BJ (cell line): ENCODE data around the gene CIDEA. TPM values are rescaled to one million over a fixed set of nuclear protein-coding genes. Genes with fewer than 3 reads are reported as not detected.
A peak's percentile ranks its signal among the peaks of the same experiment; 100 is the strongest.

Experiments used
- CTCF ChIA-PET: fragments of 350-600 bp; formaldehyde crosslinking; extraction: SDS; loops from one replicate; lab custom pipeline; 2021; ENCODE audit warnings: antibody characterized with exemption, inconsistent platforms; lab: Yijun Ruan, JAX
- POLR2A ChIA-PET: fragments of 300-600 bp; sonication (Branson Sonifier 250); formaldehyde crosslinking; extraction: SDS; loops from one replicate; lab custom pipeline; 2021; ENCODE audit warnings: antibody characterized with exemption; lab: Charles Lee
- DNase-seq: peaks from one replicate; pipeline ENCODE4 v3.0.0-alpha.2; 2011; ENCODE audit warnings: low read depth
- H3K27me3 ChIP-seq: 2 replicates; pipeline ENCODE4 v1.6.0; 2011; ENCODE audit warnings: low read length; ENCODE audit not compliant: control insufficient read depth, insufficient read depth
- H3K36me3 ChIP-seq: 2 replicates; pipeline ENCODE4 v1.5.1; 2011; ENCODE audit warnings: low read length; ENCODE audit not compliant: control insufficient read depth, insufficient read depth
- H3K4me3 ChIP-seq: 2 replicates; pipeline ENCODE4 v1.5.1; 2011; ENCODE audit warnings: low read depth, mild to moderate bottlenecking, control low read depth, low read length
- polyA plus RNA-seq: library from polyadenylated mRNA; depleted of rRNA; stranded (reverse); fragments of >200 nt; gene quantifications from 2 replicates; pipeline ENCODE4 v1.2.3, GENCODE V29; 2011
- TF ChIP-seq, protein P1 (sequence below): IDR thresholded peaks from 2 replicates; pipeline ENCODE4 v1.5.1; 2011; ENCODE audit warnings: low read depth, mild to moderate bottlenecking, control low read depth, inconsistent platforms, low read length, moderate library complexity; ENCODE audit not compliant: insufficient read depth

The CIDEA gene
- polyA plus RNA-seq, 1 experiment = not detected

DNA sequence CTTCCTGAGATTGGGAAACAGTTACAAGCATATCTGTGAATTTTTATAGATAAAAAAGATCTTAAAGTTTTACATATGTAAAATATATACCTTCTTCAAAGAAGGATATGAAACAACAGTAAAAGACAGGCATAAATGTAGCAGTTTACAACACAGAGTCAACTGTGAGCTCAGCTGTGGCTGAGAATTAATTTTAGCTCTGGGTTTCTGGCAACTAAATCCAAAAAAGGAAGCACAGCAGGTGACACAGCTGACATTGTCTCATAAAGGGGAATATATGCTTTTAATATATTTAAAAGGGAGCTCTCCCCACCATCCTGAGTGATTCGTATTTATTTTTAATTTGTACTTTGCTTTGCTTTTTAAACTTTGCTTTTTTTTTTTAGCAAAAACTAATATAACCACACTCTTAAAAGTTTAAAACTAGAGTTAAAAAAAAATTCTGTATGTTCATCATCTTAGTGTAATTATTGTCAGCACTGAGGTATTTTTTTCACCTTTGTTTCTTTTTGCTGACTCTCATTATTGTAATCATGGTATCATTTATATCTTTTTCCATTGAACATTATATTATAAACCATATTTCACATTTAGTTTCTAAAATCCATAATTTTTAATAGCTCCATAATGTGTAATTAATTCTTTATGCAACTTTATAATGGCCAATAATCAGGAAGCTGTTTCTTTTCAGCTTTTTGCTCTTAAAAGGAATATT, 60.6 kb downstream of the CIDEA start:
- Histone ChIP-seq H3K4me3 (no peak overlapping the region), H3K36me3 (peaks cover 12% of the 10 kb centered on the region), H3K27me3 (no peaks in the 10 kb centered on the region)
- CTCF ChIA-PET = interaction anchor here (1.1 to 4.3 kb wide), 6 partner anchors 10 to 42 kb away, joined by 3 to 21 read pairs (median 6); no protein-coding TSS in a partner anchor
- POLR2A ChIA-PET = interaction anchor here (0.6 kb wide), 1 partner anchor 606 kb away, joined by 3 read pairs; no protein-coding TSS in a partner anchor
- TF ChIP-seq, protein P1, sequence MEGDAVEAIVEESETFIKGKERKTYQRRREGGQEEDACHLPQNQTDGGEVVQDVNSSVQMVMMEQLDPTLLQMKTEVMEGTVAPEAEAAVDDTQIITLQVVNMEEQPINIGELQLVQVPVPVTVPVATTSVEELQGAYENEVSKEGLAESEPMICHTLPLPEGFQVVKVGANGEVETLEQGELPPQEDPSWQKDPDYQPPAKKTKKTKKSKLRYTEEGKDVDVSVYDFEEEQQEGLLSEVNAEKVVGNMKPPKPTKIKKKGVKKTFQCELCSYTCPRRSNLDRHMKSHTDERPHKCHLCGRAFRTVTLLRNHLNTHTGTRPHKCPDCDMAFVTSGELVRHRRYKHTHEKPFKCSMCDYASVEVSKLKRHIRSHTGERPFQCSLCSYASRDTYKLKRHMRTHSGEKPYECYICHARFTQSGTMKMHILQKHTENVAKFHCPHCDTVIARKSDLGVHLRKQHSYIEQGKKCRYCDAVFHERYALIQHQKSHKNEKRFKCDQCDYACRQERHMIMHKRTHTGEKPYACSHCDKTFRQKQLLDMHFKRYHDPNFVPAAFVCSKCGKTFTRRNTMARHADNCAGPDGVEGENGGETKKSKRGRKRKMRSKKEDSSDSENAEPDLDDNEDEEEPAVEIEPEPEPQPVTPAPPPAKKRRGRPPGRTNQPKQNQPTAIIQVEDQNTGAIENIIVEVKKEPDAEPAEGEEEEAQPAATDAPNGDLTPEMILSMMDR = no peak
- DNase-seq = no peak

DNA sequence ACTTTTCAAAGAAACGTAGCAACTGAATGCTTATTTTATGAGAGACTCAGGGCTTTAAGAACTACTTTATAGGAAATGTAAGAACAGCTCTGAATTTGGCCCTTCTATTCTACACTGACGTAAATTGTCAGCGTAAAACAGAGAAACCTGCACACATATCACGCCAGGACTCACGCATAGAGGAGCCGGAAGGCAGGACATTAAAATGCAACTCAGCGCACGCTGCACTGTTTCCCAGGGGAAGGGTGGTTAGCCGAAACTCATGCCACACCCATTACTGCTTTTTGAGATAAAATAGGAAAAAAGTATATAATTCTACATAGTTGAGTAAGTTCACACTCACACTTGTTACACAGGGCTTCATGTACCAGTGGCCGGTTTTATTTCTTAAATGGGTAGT, 61.3 kb downstream of the CIDEA start:
- CTCF ChIA-PET = interaction anchor here (1.2 to 4.3 kb wide), 3 partner anchors 13 to 43 kb away, joined by 3 to 21 read pairs (median 12); no protein-coding TSS in a partner anchor
- POLR2A ChIA-PET = no interaction called here
- DNase-seq = no peak

DNA sequence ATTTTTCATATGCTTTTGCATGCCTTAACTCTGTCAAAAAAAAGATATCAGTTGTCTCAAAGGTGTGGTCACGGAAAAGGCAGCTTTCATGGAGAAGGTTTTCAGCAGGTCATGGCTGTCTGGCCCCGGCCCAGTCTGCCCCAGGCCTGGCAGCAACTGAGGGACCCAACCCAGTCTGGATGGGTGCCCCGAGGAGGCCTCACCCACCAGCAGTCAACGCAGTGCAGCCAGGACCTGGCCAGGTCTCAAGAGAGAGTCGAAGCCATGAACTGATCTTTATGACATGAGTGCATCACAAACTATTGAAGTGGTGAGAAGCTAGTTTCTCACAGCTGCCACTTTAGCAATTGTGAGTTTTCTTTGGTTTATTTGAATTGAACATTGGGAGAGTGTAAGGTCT, 61.8 kb downstream of the CIDEA start:
- no peak for DNase-seq
- POLR2A ChIA-PET = interaction anchor here (0.5 kb wide), 1 partner anchor 40 kb away, joined by 12 read pairs; no protein-coding TSS in a partner anchor
- TF ChIP-seq, protein P1 = no peak
- Histone ChIP-seq H3K27me3 (no peaks in the 10 kb centered on the region), H3K4me3 (no peak overlapping the region), H3K36me3 (peaks cover 13% of the 10 kb centered on the region)
- CTCF ChIA-PET = interaction anchor here (2.0 to 4.3 kb wide), 2 partner anchors 12 to 44 kb away, joined by 12 to 21 read pairs; no protein-coding TSS in a partner anchor

More for the DNA sequence above, 61.3 kb downstream of the CIDEA start:
- no peaks in the 10 kb centered on the region for H3K27me3 ChIP-seq
- TF ChIP-seq, protein P1 = no peak
- peaks cover 13% of the 10 kb centered on the region for H3K36me3 ChIP-seq
- H3K4me3 ChIP-seq = no peak overlapping the region

DNA sequence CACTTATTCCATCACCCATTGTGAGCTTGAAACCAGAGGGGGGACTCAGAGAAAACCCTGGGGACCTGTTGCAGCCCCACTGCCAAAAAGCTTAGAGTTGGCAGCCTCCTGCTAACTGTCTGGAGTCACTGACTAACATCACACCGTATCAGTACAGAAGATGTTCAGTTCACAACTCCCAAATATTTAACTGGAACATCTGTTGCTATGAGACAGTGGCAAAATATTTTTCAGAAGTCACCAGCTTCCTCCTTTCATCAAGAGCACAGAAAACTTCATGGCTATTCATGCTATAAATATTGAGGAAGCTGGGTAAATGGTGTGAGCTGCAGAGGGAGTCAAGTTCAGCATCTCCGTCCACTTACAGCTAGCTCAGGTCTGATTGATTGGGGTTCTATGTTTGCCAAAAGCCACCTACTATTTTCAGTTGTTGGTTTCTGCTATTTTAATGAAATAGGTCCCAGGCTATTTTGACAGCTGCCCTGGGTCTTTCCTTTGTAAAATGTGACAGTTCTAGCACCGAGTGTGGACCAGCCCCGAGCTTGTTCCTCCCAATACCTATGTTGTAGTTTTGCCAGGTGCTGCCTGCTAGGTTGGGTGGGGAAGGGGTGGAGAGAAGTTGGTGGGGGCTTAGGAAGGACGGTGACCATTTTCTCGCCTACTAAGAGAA, 63.6 kb downstream of the CIDEA start:
- no peaks in the 10 kb centered on the region for H3K27me3 ChIP-seq
- H3K36me3 ChIP-seq = peaks cover 13% of the 10 kb centered on the region
- peak; percentile 64 for DNase-seq
- TF ChIP-seq, protein P1 = no peak
- POLR2A ChIA-PET = interaction anchor here (1.3 kb wide), 1 partner anchor 10 kb away, joined by 3 read pairs; no protein-coding TSS in a partner anchor
- H3K4me3 ChIP-seq = no peak overlapping the region
- CTCF ChIA-PET = interaction anchor here (0.6 to 3.3 kb wide), 5 partner anchors 11 to 67 kb away, joined by 3 to 28 read pairs (median 3); no protein-coding TSS in a partner anchor

DNA sequence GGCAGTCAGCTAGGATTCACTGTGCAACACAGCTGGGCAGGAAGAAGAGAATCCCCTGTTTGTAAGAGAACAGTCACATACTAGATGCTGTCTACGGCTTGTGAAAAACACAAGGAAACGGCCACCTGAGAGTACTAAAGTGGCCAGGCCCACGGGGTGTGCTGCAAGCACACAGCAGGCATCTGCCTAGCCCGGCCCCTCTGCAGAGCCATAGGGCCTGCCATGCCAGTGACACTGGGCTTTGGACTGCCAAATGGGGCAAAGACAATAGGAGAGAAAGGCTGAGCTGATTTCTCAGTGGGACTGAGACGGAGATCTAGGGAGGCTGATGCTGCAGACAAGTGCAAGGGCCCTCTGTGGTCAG, 64.2 kb downstream of the CIDEA start:
- H3K36me3 ChIP-seq = peaks cover 13% of the 10 kb centered on the region
- POLR2A ChIA-PET = interaction anchor here (1.3 kb wide), 1 partner anchor 11 kb away, joined by 3 read pairs; no protein-coding TSS in a partner anchor

More for the DNA sequence above, 64.2 kb downstream of the CIDEA start:
- no peak for DNase-seq
- H3K27me3 ChIP-seq = no peaks in the 10 kb centered on the region
- no peak overlapping the region for H3K4me3 ChIP-seq
- TF ChIP-seq, protein P1 = no peak
- CTCF ChIA-PET = interaction anchor here (0.6 to 3.3 kb wide), 5 partner anchors 10 to 67 kb away, joined by 3 to 28 read pairs (median 3); no protein-coding TSS in a partner anchor
